ENCODE measurements around the gene TPH2. TPM values are rescaled to one million over a fixed set of nuclear protein-coding genes. Genes with fewer than 3 reads are reported as not detected.
A peak's percentile ranks its signal among the peaks of the same experiment; 100 is the strongest.

The TPH2 gene
- total RNA-seq, 1 donor from 2014 or later: not detected

DNA sequence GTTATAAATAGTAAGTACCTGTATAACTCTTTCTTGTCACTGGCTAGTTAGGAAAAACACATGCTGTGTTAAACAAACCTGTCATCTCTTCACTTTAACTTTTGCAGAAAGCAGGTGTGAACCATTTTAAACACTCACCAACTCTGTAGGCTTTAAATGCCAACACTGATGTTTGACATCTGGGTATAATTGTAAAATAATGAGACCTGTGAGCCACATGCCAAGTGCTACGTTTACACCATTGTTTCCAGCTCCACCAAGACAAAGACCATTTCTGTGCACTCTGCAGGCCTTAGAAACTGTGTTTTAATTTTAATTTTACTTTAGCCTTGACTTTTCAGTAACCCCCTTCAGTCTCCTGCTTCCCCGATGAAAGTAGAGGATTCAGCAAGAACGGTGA is 11.0 kb downstream of the TPH2 start:
- Histone ChIP-seq H3K9me3 (ENCODE audit: low read depth) (no peaks in the 10 kb centered on the region), H3K27ac (peak overlapping the region; percentile 23), H3F3A (ENCODE audit: low read depth) (peaks cover 33% of the 10 kb centered on the region), H3K9ac (no peak overlapping the region), H3K27me3 (no peaks in the 10 kb centered on the region), H4K20me1 (ENCODE audit: low read depth) (no peaks in the 10 kb centered on the region), H2AFZ (replicated peaks) (peak overlapping the region; percentile 22), H3K4me2 (peak overlapping the region; percentile 37), H3K79me2 (ENCODE audit: low read depth) (no peaks in the 10 kb centered on the region), H3K36me3 (no peaks in the 10 kb centered on the region), H3K4me3 (no peak overlapping the region), H3K4me1 (peaks cover 44% of the 10 kb centered on the region)
- Mint-ChIP-seq H3K9me3 (peaks cover 12% of the 10 kb centered on the region), H3K27ac (no peak overlapping the region), H3K27me3 (ENCODE audit: insufficient read depth, low read depth) (peaks cover 10% of the 10 kb centered on the region), H3K36me3 (peaks cover 4% of the 10 kb centered on the region), H3K4me1 (peaks cover 59% of the 10 kb centered on the region), H3K4me3 (no peak overlapping the region)
- TF ChIP-seq, protein P1, sequence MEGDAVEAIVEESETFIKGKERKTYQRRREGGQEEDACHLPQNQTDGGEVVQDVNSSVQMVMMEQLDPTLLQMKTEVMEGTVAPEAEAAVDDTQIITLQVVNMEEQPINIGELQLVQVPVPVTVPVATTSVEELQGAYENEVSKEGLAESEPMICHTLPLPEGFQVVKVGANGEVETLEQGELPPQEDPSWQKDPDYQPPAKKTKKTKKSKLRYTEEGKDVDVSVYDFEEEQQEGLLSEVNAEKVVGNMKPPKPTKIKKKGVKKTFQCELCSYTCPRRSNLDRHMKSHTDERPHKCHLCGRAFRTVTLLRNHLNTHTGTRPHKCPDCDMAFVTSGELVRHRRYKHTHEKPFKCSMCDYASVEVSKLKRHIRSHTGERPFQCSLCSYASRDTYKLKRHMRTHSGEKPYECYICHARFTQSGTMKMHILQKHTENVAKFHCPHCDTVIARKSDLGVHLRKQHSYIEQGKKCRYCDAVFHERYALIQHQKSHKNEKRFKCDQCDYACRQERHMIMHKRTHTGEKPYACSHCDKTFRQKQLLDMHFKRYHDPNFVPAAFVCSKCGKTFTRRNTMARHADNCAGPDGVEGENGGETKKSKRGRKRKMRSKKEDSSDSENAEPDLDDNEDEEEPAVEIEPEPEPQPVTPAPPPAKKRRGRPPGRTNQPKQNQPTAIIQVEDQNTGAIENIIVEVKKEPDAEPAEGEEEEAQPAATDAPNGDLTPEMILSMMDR (IDR thresholded peaks at IDR 0.05): no peak
- TF ChIP-seq EZH2phosphoT487 (IDR thresholded peaks at IDR 0.05): no peak
- no peak for TF ChIP-seq EZH2 (IDR thresholded peaks at IDR 0.05)
- DNase-seq (ENCODE audit: low spot score): no peak

- H3K4me3 Mint-ChIP-seq: no peak overlapping the region
- H3K9me3 Mint-ChIP-seq: peaks cover 12% of the 10 kb centered on the region
- H3K4me1 ChIP-seq: peaks cover 41% of the 10 kb centered on the region
- peaks cover 12% of the 10 kb centered on the region for H3K27me3 Mint-ChIP-seq (ENCODE audit: insufficient read depth, low read depth)
- no peaks in the 10 kb centered on the region for H4K20me1 ChIP-seq (ENCODE audit: low read depth)
- H3K9ac ChIP-seq: no peak overlapping the region
- peaks cover 33% of the 10 kb centered on the region for H3F3A ChIP-seq (ENCODE audit: low read depth)
- TF ChIP-seq, protein P1 (IDR thresholded peaks at IDR 0.05): no peak
- TF ChIP-seq EZH2 (IDR thresholded peaks at IDR 0.05): no peak
- no peak for TF ChIP-seq EZH2phosphoT487 (IDR thresholded peaks at IDR 0.05)
- H3K4me3 ChIP-seq: no peak overlapping the region
- no peaks in the 10 kb centered on the region for H3K36me3 ChIP-seq
- H3K27ac Mint-ChIP-seq: peak overlapping the region; percentile 84
- H2AFZ ChIP-seq (replicated peaks): no peak overlapping the region
- H3K27me3 ChIP-seq: no peaks in the 10 kb centered on the region
- H3K27ac ChIP-seq: no peak overlapping the region
- no peak overlapping the region for H3K4me2 ChIP-seq
- peaks cover 4% of the 10 kb centered on the region for H3K36me3 Mint-ChIP-seq
- H3K9me3 ChIP-seq (ENCODE audit: low read depth): no peaks in the 10 kb centered on the region
- peaks cover 52% of the 10 kb centered on the region for H3K4me1 Mint-ChIP-seq
- DNase-seq (ENCODE audit: low spot score): no peak
- H3K79me2 ChIP-seq (ENCODE audit: low read depth): no peaks in the 10 kb centered on the region
Observed at GRCh38 chr12:71950404-71950803, 11.8 kb downstream of the TPH2 start.

- H3K27ac ChIP-seq: no peak overlapping the region
- no peaks in the 10 kb centered on the region for H3K27me3 ChIP-seq
- no peaks in the 10 kb centered on the region for H3K36me3 ChIP-seq
- Mint-ChIP-seq H3K4me3 (peak overlapping the region; percentile 41), H3K36me3 (peaks cover 4% of the 10 kb centered on the region), H3K27me3 (ENCODE audit: insufficient read depth, low read depth) (peaks cover 12% of the 10 kb centered on the region), H3K4me1 (peaks cover 52% of the 10 kb centered on the region), H3K27ac (peak overlapping the region; percentile 58), H3K9me3 (peaks cover 12% of the 10 kb centered on the region)
- H3K4me3 ChIP-seq: no peak overlapping the region
- H3K9ac ChIP-seq: no peak overlapping the region
- H2AFZ ChIP-seq (replicated peaks): no peak overlapping the region
- peaks cover 33% of the 10 kb centered on the region for H3F3A ChIP-seq (ENCODE audit: low read depth)
- no peaks in the 10 kb centered on the region for H4K20me1 ChIP-seq (ENCODE audit: low read depth)
- H3K79me2 ChIP-seq (ENCODE audit: low read depth): no peaks in the 10 kb centered on the region
- H3K4me2 ChIP-seq: no peak overlapping the region
- H3K4me1 ChIP-seq: peaks cover 39% of the 10 kb centered on the region
- no peak for DNase-seq (ENCODE audit: low spot score)
- no peaks in the 10 kb centered on the region for H3K9me3 ChIP-seq (ENCODE audit: low read depth)
- TF ChIP-seq, protein P1 (IDR thresholded peaks at IDR 0.05): no peak
- no peak for TF ChIP-seq EZH2 (IDR thresholded peaks at IDR 0.05)
Observed at GRCh38 chr12:71950819-71951218, 12.2 kb downstream of the TPH2 start.
